GM12891 (cell line): ENCODE measurements around the gene TMEM178B.

Experiments used
- DNase-seq: peaks from one replicate; pipeline ENCODE4 v3.0.0; 2011; ENCODE audit warnings: low spot score; ENCODE audit not compliant: insufficient read length
- FAIRE-seq: peaks from 2 replicates; lab custom pipeline; 2011; peaks lifted over from hg19 to GRCh38; lab: Jason Lieb, UNC
- PAX5 ChIP-seq: IDR thresholded peaks from 2 replicates; pipeline ENCODE4 v1.6.1; 2011; ENCODE audit warnings: low read length, moderate library complexity, mild to moderate bottlenecking; ENCODE audit not compliant: insufficient read depth, severe bottlenecking
- POLR2A ChIP-seq: IDR thresholded peaks from 2 replicates; pipeline ENCODE4 v1.6.1; 2011; ENCODE audit warnings: low read depth, low read length, control low read depth
- POLR2AphosphoS5 ChIP-seq: IDR thresholded peaks from 2 replicates; pipeline ENCODE4 v1.6.1; 2011; ENCODE audit warnings: low read depth, low read length, control low read depth
- POU2F2 ChIP-seq: IDR thresholded peaks from 2 replicates; pipeline ENCODE4 v1.6.1; 2011; ENCODE audit warnings: low read depth, mild to moderate bottlenecking, control low read depth, low read length, moderate library complexity
- SPI1 ChIP-seq: IDR thresholded peaks from 2 replicates; pipeline ENCODE4 v1.6.1; 2011; ENCODE audit warnings: low read depth, low read length, control low read depth
- TAF1 ChIP-seq: IDR thresholded peaks from 2 replicates; pipeline ENCODE4 v1.6.1; 2011; ENCODE audit warnings: low read depth, low read length, control low read depth

Gene TMEM178B

DNA sequence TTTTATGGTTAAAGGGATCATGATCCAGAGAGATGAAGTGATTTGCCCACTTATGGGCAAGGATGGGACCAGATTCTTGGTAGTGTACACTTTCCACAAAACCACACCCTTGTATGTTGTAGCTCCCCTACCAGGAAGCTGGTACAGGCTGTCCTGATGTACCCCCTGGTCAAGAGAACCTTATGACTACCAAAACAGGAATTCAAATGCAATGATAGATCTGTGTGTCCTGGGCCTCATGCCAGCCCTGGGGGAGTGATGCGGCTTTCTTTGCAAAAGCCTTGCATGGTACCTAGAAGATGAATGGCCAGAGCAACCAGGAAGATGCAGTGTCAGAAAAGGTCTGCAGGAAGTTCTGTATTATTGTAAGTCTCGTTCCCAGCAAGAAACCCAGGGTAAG lies 382.4 kb downstream of the TMEM178B start:
- DNase-seq (no peak), FAIRE-seq (no peak)
- TF ChIP-seq TAF1 = no peak
- no peak for TF ChIP-seq POU2F2
- TF ChIP-seq SPI1 = no peak
- no peak for TF ChIP-seq POLR2A
- no peak for TF ChIP-seq PAX5
- TF ChIP-seq POLR2AphosphoS5 = no peak

DNA sequence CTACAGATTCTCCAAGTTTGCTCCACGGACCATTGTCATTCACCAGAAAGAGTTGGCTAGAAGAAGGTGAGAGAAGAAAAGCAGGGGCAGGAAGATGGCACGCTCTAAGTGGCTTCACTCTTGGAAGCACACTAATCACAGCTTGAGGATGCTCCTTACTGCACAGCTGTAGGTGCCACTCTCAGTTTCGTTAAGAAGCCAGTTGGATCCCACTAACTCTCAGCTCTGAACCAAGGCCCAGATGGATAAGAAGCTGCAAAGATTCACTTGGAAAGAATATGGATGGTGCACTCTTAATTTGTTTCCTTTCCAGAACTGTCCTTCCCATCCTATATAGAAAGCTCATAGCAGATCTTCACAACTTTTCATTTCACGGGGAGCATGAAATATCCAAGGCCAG lies 382.8 kb downstream of the TMEM178B start:
- TF ChIP-seq POU2F2 (no peak), POLR2A (no peak), TAF1 (no peak), POLR2AphosphoS5 (no peak), SPI1 (no peak), PAX5 (no peak)
- no peak for DNase-seq
- FAIRE-seq = no peak

DNA sequence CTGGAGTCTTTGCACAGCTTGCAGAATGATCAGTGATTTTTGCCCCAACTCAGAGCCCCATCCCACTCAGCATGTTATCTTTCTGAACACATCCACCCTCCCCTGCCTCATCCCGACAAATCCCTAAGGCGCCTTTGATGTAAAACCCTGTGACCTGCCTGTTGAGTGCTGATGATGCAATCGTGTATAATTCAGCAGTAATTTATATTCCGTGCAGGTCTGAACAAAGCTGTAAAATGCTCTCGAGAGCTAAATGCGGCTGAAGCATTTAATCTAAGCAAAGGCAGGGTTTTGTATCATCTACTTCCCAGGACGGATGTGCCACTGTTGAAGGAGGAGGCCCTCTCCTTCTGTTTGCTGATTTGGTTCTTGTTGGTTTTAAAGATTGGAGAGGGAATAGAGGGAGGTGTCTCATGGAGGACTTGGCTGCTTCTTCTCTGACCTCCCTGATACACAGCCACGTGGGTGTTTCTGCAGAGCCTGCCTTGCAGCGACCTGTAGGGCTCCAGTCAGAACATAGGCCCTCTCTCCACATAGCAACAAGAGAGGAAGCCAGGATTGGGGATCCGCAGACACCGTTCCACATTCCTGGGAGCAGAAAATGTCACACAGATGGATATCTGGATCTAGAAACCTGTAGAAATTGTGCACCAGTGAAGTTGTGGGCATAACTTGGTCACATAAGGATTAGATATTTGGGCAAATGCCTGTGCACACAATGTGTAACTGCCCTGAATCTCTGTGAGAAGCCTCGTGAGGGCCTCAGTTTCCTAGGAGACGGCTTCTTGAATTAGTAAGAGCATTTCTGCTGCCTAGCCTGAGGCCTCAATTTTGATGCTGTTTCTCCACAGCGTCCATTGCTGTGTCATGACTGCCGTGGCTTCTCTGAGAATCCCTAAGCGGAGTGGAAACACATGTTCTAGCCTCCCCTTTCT lies 387.2 kb downstream of the TMEM178B start:
- DNase-seq (no peak), FAIRE-seq (no peak)
- TF ChIP-seq POU2F2 = no peak
- no peak for TF ChIP-seq TAF1
- TF ChIP-seq SPI1 = no peak
- no peak for TF ChIP-seq PAX5
- no peak for TF ChIP-seq POLR2A
- no peak for TF ChIP-seq POLR2AphosphoS5

DNA sequence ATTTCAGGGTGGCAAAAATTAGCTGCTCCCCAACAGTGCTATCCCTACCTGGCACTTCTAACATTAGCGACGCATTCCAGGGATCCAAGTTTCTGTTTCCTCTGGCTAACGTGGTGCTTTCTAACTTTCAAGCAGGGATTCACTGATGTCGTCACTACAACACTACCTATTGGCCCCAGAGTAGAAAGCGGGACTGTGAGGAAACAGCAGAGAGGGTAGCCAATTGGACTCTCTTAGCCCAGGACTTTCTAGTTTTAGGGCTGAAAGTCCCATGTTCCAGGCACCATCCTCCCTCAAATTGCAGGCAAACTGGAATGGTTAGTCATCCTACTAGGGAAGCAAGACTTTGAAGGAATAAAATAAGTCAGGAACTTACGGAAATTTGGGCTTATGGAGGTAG lies 388.1 kb downstream of the TMEM178B start:
- TF ChIP-seq TAF1 (no peak), POU2F2 (no peak), SPI1 (no peak), POLR2A (no peak), PAX5 (no peak)
- no peak for FAIRE-seq
- no peak for DNase-seq

DNA sequence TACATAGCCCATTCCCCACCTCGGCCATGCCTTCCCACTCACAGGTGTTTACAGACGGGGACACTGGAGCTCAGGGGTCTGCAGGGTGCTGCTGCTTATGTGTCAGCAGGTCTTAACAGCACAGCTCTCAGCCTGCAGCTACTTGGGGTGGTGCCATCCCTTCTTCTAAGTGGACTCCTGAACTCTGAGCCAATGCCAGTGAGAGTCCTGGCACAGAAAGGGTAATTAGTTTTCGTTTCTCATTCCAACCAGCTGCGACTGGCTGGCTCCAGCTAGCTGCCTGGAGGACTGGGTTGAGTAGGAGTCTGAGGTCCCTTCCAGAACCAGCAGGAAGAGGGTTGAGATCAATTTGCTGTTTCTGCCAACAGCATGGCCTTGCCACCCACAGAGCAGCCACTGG lies 389.1 kb downstream of the TMEM178B start:
- no peak for FAIRE-seq
- TF ChIP-seq PAX5 (no peak), SPI1 (no peak), TAF1 (no peak), POU2F2 (no peak), POLR2AphosphoS5 (no peak), POLR2A (no peak)

DNA sequence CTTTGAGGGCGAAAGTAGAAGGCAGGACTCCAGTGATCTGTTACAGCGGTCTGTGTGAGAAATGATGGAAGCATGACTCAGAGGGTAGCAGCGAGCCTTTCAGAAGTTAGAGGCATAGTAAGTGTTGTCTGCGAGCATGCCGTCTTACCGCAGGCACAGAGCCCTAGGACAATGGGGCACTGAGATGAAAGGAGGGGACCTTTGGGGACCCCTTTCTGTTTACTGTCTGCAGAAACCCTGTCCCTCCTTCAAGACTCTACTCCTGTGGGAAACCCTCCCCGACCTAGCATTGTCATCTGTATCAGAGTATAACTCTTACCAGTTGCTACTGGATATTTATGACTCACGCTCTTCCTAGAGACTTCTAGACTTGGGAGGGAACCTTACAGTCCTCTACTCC lies 390.1 kb downstream of the TMEM178B start:
- FAIRE-seq = no peak
- TF ChIP-seq POU2F2 (no peak), POLR2AphosphoS5 (no peak), PAX5 (no peak), POLR2A (no peak), SPI1 (no peak), TAF1 (no peak)
- DNase-seq = no peak

More for the DNA sequence above, 389.1 kb downstream of the TMEM178B start:
- DNase-seq = no peak

DNA sequence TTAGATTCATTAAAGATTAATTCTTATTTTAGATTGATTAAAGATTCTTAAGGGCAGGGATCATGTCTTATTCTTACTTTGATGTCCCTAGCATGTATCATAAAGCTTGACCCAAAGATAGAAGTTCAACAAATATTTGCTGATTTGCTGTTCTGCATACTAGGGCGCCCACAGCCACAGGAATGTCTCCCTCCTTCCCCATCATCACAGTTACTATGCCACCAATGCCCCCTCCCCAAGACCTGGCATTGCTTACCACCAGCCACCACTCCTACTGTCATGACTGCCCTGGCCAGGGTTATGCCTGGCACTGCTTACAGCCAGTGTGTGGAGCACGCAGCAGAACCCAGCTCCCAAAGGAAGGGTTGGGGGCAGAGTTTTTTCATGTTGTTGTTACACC lies 390.7 kb downstream of the TMEM178B start:
- FAIRE-seq (no peak), DNase-seq (no peak)
- TF ChIP-seq SPI1 (no peak), POU2F2 (no peak), TAF1 (no peak), PAX5 (no peak), POLR2AphosphoS5 (no peak), POLR2A (no peak)

DNA sequence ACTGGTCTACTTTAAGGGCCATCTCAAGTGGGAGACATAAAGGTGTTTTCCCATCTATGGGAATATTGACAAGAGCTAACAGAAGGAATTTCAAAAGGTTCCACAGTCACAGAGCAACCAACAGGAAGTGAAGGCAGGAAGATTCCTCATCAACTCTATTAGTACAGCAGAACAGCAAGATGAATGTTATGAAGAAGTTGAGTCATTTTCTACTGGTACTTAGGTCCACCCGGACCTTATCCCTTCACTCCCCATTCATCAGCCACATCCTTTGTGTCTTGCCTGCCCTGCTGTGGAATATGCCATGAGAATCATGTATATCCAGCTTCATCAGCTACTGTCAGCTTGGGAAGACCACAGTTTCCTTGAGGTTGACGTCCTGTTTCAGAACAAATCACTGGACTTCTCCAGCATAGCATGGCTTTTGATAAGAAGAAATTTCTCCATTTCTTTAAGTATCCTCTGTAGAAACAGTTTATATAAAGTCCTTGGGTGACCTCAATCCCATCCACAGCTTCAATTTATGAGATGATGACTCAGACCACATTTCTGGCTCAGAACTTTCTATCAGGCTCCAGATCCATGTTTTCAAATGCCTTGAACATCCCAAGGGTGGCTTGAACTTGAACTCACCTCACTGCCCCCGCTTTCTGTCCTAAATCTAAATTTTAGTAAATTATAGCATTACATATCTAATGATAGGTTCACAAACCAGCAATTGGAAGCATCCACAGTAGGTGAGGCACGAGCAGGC lies 392.5 kb downstream of the TMEM178B start:
- DNase-seq = no peak
- FAIRE-seq = no peak
- TF ChIP-seq SPI1 (no peak), TAF1 (no peak), POLR2AphosphoS5 (no peak), PAX5 (no peak), POU2F2 (no peak), POLR2A (no peak)

DNA sequence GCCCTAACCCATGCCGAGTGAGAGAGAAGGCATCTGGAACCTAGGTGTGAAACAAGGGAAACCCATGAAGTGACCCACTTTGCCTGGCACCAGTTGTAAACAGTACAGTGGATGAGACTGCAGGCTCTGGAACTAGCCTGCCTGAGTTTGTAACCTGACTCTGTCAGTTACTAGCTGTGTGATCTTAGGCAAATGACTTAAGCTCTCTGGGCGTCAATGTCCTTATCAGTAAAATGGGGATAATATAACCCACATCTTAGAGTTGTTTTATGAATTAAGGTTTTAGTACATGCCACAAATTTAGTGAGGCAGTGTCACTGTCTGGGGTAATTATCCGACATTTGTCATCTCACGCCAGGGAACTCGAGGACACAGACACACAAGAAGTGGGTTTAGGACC lies 394.5 kb downstream of the TMEM178B start:
- FAIRE-seq (no peak), DNase-seq (no peak)
- TF ChIP-seq POLR2A = no peak
- TF ChIP-seq POU2F2 = no peak
- TF ChIP-seq PAX5 = no peak
- TF ChIP-seq POLR2AphosphoS5 = no peak
- no peak for TF ChIP-seq SPI1
- no peak for TF ChIP-seq TAF1

DNA sequence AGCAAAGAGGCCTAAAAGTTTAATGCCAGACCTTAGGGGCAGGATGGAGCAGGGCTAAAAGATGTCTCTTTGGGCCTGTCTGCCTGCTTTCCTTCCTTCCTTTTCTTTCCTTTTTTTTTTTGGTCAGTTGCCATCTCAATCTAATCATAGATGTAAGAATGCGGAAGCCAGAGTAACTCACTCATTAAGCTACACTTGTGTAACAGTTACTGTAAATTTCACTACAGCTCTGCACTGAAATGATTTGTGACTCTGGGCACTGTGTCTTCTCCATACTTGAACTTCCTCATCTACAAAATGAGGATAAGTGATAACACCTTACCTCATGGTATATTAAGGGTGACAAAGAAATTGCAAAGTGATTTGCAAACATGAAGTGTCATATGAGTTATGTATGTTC lies 401.8 kb downstream of the TMEM178B start:
- DNase-seq = no peak
- TF ChIP-seq PAX5 (no peak), POU2F2 (no peak), TAF1 (no peak), POLR2A (no peak), POLR2AphosphoS5 (no peak)
- FAIRE-seq = no peak
